DND-41 (cell line): ENCODE measurements around the gene ATXN7.

ENCODE experiments used
- ATAC-seq: fragments of 200-7000 bp; cut with Tn5 transposase; 3 replicates; pipeline ENCODE4 v1.9.1; 2021; ENCODE audit warnings: low read depth; ENCODE audit not compliant: insufficient read depth
- DNase-seq: peaks from one replicate; pipeline ENCODE4 v3.0.0-alpha.2; 2020
- H2AFZ ChIP-seq: 2 replicates; pipeline ENCODE4 v1.6.0; 2012; ENCODE audit warnings: low read depth, low read length
- H3K27ac ChIP-seq: 2 replicates; pipeline ENCODE4 v1.5.1; 2012; ENCODE audit warnings: low read length, inconsistent platforms
- H3K27me3 ChIP-seq: fragments of 200-600 bp; sonication (generic); 2 replicates; pipeline ENCODE4 v1.6.0; 2012; ENCODE audit warnings: low read length, mild to moderate bottlenecking, inconsistent platforms; ENCODE audit not compliant: insufficient read depth, poor library complexity
- H3K36me3 ChIP-seq: 2 replicates; pipeline ENCODE4 v1.5.1; 2012; ENCODE audit warnings: low read length, inconsistent platforms; ENCODE audit not compliant: insufficient read depth
- H3K4me1 ChIP-seq: 2 replicates; pipeline ENCODE4 v1.5.1; 2012; ENCODE audit warnings: mild to moderate bottlenecking, low read length; ENCODE audit not compliant: insufficient read depth
- H3K4me2 ChIP-seq: 2 replicates; pipeline ENCODE4 v1.6.0; 2012; ENCODE audit warnings: mild to moderate bottlenecking, moderate library complexity, low read length, inconsistent platforms; ENCODE audit not compliant: insufficient read depth
- H3K4me3 ChIP-seq, 2 experiments: fragments of 200-600 bp in 1 of 2; shearing (Covaris generic) in 1 of 2; 2 replicates each; pipeline ENCODE4 v1.5.1; 2012 to 2016; ENCODE audit warnings: inconsistent platforms in 2 of 2, low read length in 2 of 2, mild to moderate bottlenecking in 2 of 2, low read depth in 1 of 2, moderate library complexity in 1 of 2
- H3K79me2 ChIP-seq: 2 replicates; pipeline ENCODE4 v1.6.0; 2012; ENCODE audit warnings: low read length, inconsistent platforms; ENCODE audit not compliant: insufficient read depth
- H3K9ac ChIP-seq: 2 replicates; pipeline ENCODE4 v1.6.0; 2012; ENCODE audit warnings: low read depth, mild to moderate bottlenecking, inconsistent platforms, low read length, moderate library complexity
- H3K9me3 ChIP-seq: 2 replicates; pipeline ENCODE4 v1.5.1; 2012; ENCODE audit warnings: low read length, moderate library complexity, mild to moderate bottlenecking, inconsistent platforms; ENCODE audit not compliant: insufficient read depth, severe bottlenecking
- H4K20me1 ChIP-seq: 2 replicates; pipeline ENCODE4 v1.6.0; 2012; ENCODE audit warnings: low read length; ENCODE audit not compliant: insufficient read depth
- EZH2 ChIP-seq: IDR thresholded peaks from 3 replicates; pipeline ENCODE4 v1.6.1; 2012; ENCODE audit warnings: borderline replicate concordance, low read depth, mild to moderate bottlenecking, moderate library complexity, low read length, inconsistent platforms; ENCODE audit not compliant: severe bottlenecking
- TF ChIP-seq, protein P1 (sequence below): IDR thresholded peaks from 2 replicates; pipeline ENCODE4 v1.5.1; 2012; ENCODE audit warnings: borderline replicate concordance, low read length, moderate library complexity, mild to moderate bottlenecking; ENCODE audit not compliant: poor library complexity, severe bottlenecking; ENCODE audit errors: extremely low read depth

The ATXN7 gene

GRCh38 chr3:64000453-64001055 lies 136.9 kb downstream of the ATXN7 start:
- Histone ChIP-seq H3K9me3 (no peaks in the 10 kb centered on the region), H3K4me3 (no peak overlapping the region), H3K27ac (no peak overlapping the region), H3K4me2 (no peak overlapping the region), H4K20me1 (no peaks in the 10 kb centered on the region; the same call in 1 of the 2 replicates), H3K27me3 (no peaks in the 10 kb centered on the region), H3K4me1 (no peaks in the 10 kb centered on the region), H2AFZ (no peak overlapping the region), H3K36me3 (peaks cover 88% of the 10 kb centered on the region), H3K79me2 (no peaks in the 10 kb centered on the region), H3K9ac (no peak overlapping the region)
- ATAC-seq, result no peak
- no peak for DNase-seq
- TF ChIP-seq, protein P1, sequence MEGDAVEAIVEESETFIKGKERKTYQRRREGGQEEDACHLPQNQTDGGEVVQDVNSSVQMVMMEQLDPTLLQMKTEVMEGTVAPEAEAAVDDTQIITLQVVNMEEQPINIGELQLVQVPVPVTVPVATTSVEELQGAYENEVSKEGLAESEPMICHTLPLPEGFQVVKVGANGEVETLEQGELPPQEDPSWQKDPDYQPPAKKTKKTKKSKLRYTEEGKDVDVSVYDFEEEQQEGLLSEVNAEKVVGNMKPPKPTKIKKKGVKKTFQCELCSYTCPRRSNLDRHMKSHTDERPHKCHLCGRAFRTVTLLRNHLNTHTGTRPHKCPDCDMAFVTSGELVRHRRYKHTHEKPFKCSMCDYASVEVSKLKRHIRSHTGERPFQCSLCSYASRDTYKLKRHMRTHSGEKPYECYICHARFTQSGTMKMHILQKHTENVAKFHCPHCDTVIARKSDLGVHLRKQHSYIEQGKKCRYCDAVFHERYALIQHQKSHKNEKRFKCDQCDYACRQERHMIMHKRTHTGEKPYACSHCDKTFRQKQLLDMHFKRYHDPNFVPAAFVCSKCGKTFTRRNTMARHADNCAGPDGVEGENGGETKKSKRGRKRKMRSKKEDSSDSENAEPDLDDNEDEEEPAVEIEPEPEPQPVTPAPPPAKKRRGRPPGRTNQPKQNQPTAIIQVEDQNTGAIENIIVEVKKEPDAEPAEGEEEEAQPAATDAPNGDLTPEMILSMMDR, result no peak
- TF ChIP-seq EZH2, result no peak

DNA sequence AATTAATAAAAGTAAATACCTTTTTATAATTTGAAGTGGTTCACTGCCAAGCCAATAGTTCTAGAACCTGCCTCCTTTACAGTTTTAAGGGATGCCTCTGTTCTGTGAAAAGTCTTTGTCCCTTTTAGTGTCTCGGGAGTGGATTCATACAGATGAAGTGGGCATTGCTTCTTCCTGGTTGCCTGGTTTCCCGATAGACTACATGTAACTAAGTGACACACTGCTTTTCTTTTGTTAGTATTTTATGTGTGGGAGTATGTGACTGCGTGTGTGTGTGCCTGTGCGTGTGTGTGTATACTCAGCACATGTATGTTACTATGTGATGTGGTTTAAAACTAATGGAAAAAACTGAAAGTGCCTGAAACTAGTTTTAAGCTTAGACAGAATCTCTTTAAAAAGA lies 138.6 kb downstream of the ATXN7 start:
- Histone ChIP-seq H2AFZ (no peak overlapping the region), H3K9ac (no peak overlapping the region), H3K79me2 (no peaks in the 10 kb centered on the region), H3K9me3 (no peaks in the 10 kb centered on the region), H3K4me3 (no peak overlapping the region), H3K4me2 (no peak overlapping the region), H4K20me1 (no peaks in the 10 kb centered on the region; the same call in 1 of the 2 replicates), H3K27me3 (no peaks in the 10 kb centered on the region), H3K27ac (no peak overlapping the region), H3K4me1 (no peaks in the 10 kb centered on the region), H3K36me3 (peaks cover 88% of the 10 kb centered on the region)
- TF ChIP-seq, protein P1, result no peak
- TF ChIP-seq EZH2, result no peak
- ATAC-seq (no peak), DNase-seq (no peak)

- no peak for DNase-seq
- Histone ChIP-seq H3K36me3 (peaks cover 87% of the 10 kb centered on the region), H3K27me3 (no peaks in the 10 kb centered on the region), H3K4me2 (no peak overlapping the region), H3K27ac (no peak overlapping the region), H3K9me3 (no peaks in the 10 kb centered on the region), H3K4me1 (no peaks in the 10 kb centered on the region), H3K79me2 (no peaks in the 10 kb centered on the region), H3K9ac (no peak overlapping the region), H4K20me1 (no peaks in the 10 kb centered on the region; the same call in 1 of the 2 replicates), H3K4me3 (no peak overlapping the region), H2AFZ (no peak overlapping the region)
- ATAC-seq, result no peak
- no peak for TF ChIP-seq EZH2
- TF ChIP-seq, protein P1, result no peak
Observed at GRCh38 chr3:64003589-64003988, 139.9 kb downstream of the ATXN7 start.
